Mesenchymal stem cell (in vitro differentiated cells and primary cell): Measurements from ENCODE around the gene ITGAV.

Source experiments
- DNase-seq: peaks from one replicate; pipeline ENCODE4 v3.0.0-alpha.2; 2013
- H2AFZ ChIP-seq: one replicate; pipeline ENCODE4 v1.6.1; 2013; ENCODE audit warnings: low read depth, mild to moderate bottlenecking, control low read depth, inconsistent platforms, low read length, moderate library complexity
- H2AK5ac ChIP-seq: 2 replicates; pipeline ENCODE4 v1.6.1; 2013; ENCODE audit warnings: low read length, moderate library complexity, mild to moderate bottlenecking, inconsistent platforms; ENCODE audit not compliant: severe bottlenecking
- H2BK120ac ChIP-seq: one replicate; pipeline ENCODE4 v1.6.1; 2013; ENCODE audit warnings: low read depth, mild to moderate bottlenecking, inconsistent platforms, low read length, moderate library complexity
- H2BK12ac ChIP-seq, 2 experiments: one replicate each; pipeline ENCODE4 v1.6.1; 2013; ENCODE audit warnings: inconsistent platforms in 2 of 2, low read length in 2 of 2, mild to moderate bottlenecking in 2 of 2, moderate library complexity in 2 of 2, control low read depth in 1 of 2
- H2BK15ac ChIP-seq: one replicate; pipeline ENCODE4 v1.6.1; 2013; ENCODE audit warnings: mild to moderate bottlenecking, low read depth, inconsistent platforms; ENCODE audit not compliant: poor library complexity, severe bottlenecking
- H2BK5ac ChIP-seq: 2 replicates; pipeline ENCODE4 v1.6.1; 2013; ENCODE audit warnings: low read depth, mild to moderate bottlenecking, low read length, control low read depth, inconsistent platforms; ENCODE audit not compliant: poor library complexity, severe bottlenecking
- H3K14ac ChIP-seq, 2 experiments: one replicate each; pipeline ENCODE4 v1.6.1; 2013; ENCODE audit warnings: inconsistent platforms in 2 of 2, low read length in 2 of 2, control low read depth in 1 of 2, mild to moderate bottlenecking in 1 of 2, moderate library complexity in 1 of 2
- H3K18ac ChIP-seq, 2 experiments: one replicate each; pipeline ENCODE4 v1.6.1; 2013; ENCODE audit warnings: inconsistent platforms in 2 of 2, low read length in 2 of 2, control low read depth in 1 of 2, low read depth in 1 of 2, mild to moderate bottlenecking in 1 of 2
- H3K23ac ChIP-seq, 2 experiments: one replicate each; pipeline ENCODE4 v1.6.1; 2013; ENCODE audit warnings: inconsistent platforms in 2 of 2, low read length in 2 of 2, mild to moderate bottlenecking in 2 of 2, moderate library complexity in 2 of 2, control low read depth in 1 of 2
- H3K27ac ChIP-seq: 2 replicates; pipeline ENCODE4 v1.5.1; 2013; ENCODE audit warnings: mild to moderate bottlenecking, moderate library complexity, low read length, control low read depth, inconsistent platforms; ENCODE audit not compliant: poor library complexity, severe bottlenecking
- H3K27me3 ChIP-seq, 2 experiments: 2 replicates each; pipeline versions ENCODE4 v1.6.1 to v1.7.0; 2013; ENCODE audit warnings: low read length in 2 of 2, mild to moderate bottlenecking in 2 of 2, moderate library complexity in 2 of 2, control low read depth in 1 of 2, inconsistent platforms in 1 of 2; ENCODE audit not compliant: control insufficient read depth in 1 of 2, insufficient read depth in 1 of 2
- H3K36me3 ChIP-seq, 2 experiments: 2 replicates each; pipeline versions ENCODE4 v1.6.1 to v1.7.0; 2013; ENCODE audit warnings: low read length in 2 of 2, control low read depth in 1 of 2, inconsistent platforms in 1 of 2, low read depth in 1 of 2, mild to moderate bottlenecking in 1 of 2; ENCODE audit not compliant: insufficient read depth in 2 of 2, control insufficient read depth in 1 of 2
- H3K4ac ChIP-seq, 2 experiments: one replicate each; pipeline ENCODE4 v1.6.1; 2013; ENCODE audit warnings: inconsistent platforms in 2 of 2, low read length in 2 of 2, mild to moderate bottlenecking in 2 of 2, moderate library complexity in 2 of 2, control low read depth in 1 of 2, low read depth in 1 of 2
- H3K4me1 ChIP-seq: 2 replicates; pipeline ENCODE4 v1.6.1; 2013; ENCODE audit warnings: low read depth, low read length, control low read depth; ENCODE audit not compliant: control insufficient read depth, insufficient read depth
- H3K4me2 ChIP-seq: 2 replicates; pipeline ENCODE4 v1.6.1; 2013; ENCODE audit warnings: low read length, mild to moderate bottlenecking, inconsistent platforms; ENCODE audit not compliant: poor library complexity, severe bottlenecking
- H3K4me3 ChIP-seq, 2 experiments: 2 replicates each; pipeline versions ENCODE4 v1.5.1 to v1.7.0; 2013; ENCODE audit warnings: low read length in 2 of 2, mild to moderate bottlenecking in 2 of 2, control low read depth in 1 of 2, low read depth in 1 of 2; ENCODE audit not compliant: insufficient read depth in 1 of 2
- H3K79me1 ChIP-seq: replicated peaks from 2 replicates; pipeline ENCODE4 v1.6.1; 2013; ENCODE audit warnings: mild to moderate bottlenecking, control low read depth, low read length, inconsistent platforms; ENCODE audit not compliant: poor library complexity, severe bottlenecking
- H3K9ac ChIP-seq: 2 replicates; pipeline ENCODE4 v1.7.0; 2013; ENCODE audit warnings: mild to moderate bottlenecking, low read length, moderate library complexity
- H3K9me3 ChIP-seq: 2 replicates; pipeline ENCODE4 v1.7.0; 2013; ENCODE audit warnings: mild to moderate bottlenecking, low read length; ENCODE audit not compliant: control insufficient read depth
- H4K8ac ChIP-seq: one replicate; pipeline ENCODE4 v1.6.1; 2013; ENCODE audit warnings: inconsistent platforms, mild to moderate bottlenecking, low read length, moderate library complexity
- H4K91ac ChIP-seq: one replicate; pipeline ENCODE4 v1.6.1; 2013; ENCODE audit warnings: mild to moderate bottlenecking, low read length, inconsistent platforms
- WGBS: methylation state at CpG from one replicate; pipeline ENCODE4 v1.1.7; 2013; ENCODE audit warnings: mixed read lengths; 5-methylcytosine and 5-hydroxymethylcytosine counted together

The ITGAV gene

GRCh38 chr2:186611526-186611925, 21.7 kb downstream of the ITGAV start:
- Histone ChIP-seq H2AFZ (no peak overlapping the region), H3K4me1 (peaks cover 1% of the 10 kb centered on the region), H3K27ac (no peak overlapping the region), H3K27me3 (no peaks in the 10 kb centered on the region), H2BK120ac (no peak overlapping the region), H3K14ac (no peak overlapping the region), H3K23ac (no peak overlapping the region), H3K4me3 (no peak overlapping the region), H3K4ac (no peak overlapping the region), H4K91ac (no peak overlapping the region), H2BK12ac (no peak overlapping the region), H3K4me2 (no peak overlapping the region), H3K36me3 (peaks cover 2 to 17% of the 10 kb centered on the region in 2 experiments), H3K9me3 (no peaks in the 10 kb centered on the region), H3K79me1 (peaks cover 4% of the 10 kb centered on the region), H2AK5ac (no peak overlapping the region), H3K9ac (no peak overlapping the region), H2BK5ac (no peak overlapping the region), H3K18ac (peak overlapping the region in 1 of 2 experiments; percentile 40), H4K8ac (no peak overlapping the region), H2BK15ac (no peak overlapping the region)
- no peak for DNase-seq
- WGBS: 98% methylated on average over 1 of the region's 2 CpGs

- peaks cover 4% of the 10 kb centered on the region for H3K79me1 ChIP-seq
- H3K36me3 ChIP-seq: peaks cover 0 to 13% of the 10 kb centered on the region in 2 experiments
- no peak overlapping the region for H4K91ac ChIP-seq
- H3K14ac ChIP-seq: no peak overlapping the region
- H2BK5ac ChIP-seq: no peak overlapping the region
- no peak overlapping the region for H2AFZ ChIP-seq
- no peak overlapping the region for H4K8ac ChIP-seq
- H3K4me1 ChIP-seq: peaks cover 1% of the 10 kb centered on the region
- WGBS: 100% methylated on average over 1 of the region's 2 CpGs
- no peaks in the 10 kb centered on the region for H3K27me3 ChIP-seq
- no peak overlapping the region for H3K4me3 ChIP-seq
- no peaks in the 10 kb centered on the region for H3K9me3 ChIP-seq
- no peak overlapping the region for H3K23ac ChIP-seq
- H3K4me2 ChIP-seq: no peak overlapping the region
- no peak overlapping the region for H3K27ac ChIP-seq
- H3K18ac ChIP-seq: no peak overlapping the region
- no peak for DNase-seq
- H2BK12ac ChIP-seq: no peak overlapping the region
- H2AK5ac ChIP-seq: no peak overlapping the region
- no peak overlapping the region for H2BK15ac ChIP-seq
- H3K9ac ChIP-seq: no peak overlapping the region
- H3K4ac ChIP-seq: no peak overlapping the region
- H2BK120ac ChIP-seq: no peak overlapping the region
Observed at GRCh38 chr2:186612026-186612425, 22.2 kb downstream of the ITGAV start.

GRCh38 chr2:186612555-186613440, 22.9 kb downstream of the ITGAV start:
- Histone ChIP-seq H4K8ac (no peak overlapping the region), H3K14ac (no peak overlapping the region), H3K23ac (no peak overlapping the region), H3K27me3 (no peaks in the 10 kb centered on the region), H3K9ac (no peak overlapping the region), H3K4ac (no peak overlapping the region), H4K91ac (no peak overlapping the region), H3K18ac (no peak overlapping the region), H2BK5ac (no peak overlapping the region), H3K4me1 (peaks cover 1% of the 10 kb centered on the region), H2AK5ac (no peak overlapping the region), H3K79me1 (peaks cover 6% of the 10 kb centered on the region), H2BK120ac (no peak overlapping the region), H3K36me3 (peaks cover 0 to 9% of the 10 kb centered on the region in 2 experiments), H2BK12ac (no peak overlapping the region), H3K9me3 (no peaks in the 10 kb centered on the region), H3K4me3 (no peak overlapping the region), H3K4me2 (no peak overlapping the region), H2AFZ (no peak overlapping the region), H2BK15ac (no peak overlapping the region), H3K27ac (no peak overlapping the region)
- no peak for DNase-seq
- no CpG with 5 or more reads among the region's 2 CpGs for WGBS

- H3K4me1 ChIP-seq: peaks cover 1% of the 10 kb centered on the region
- no CpG with 5 or more reads among the region's 2 CpGs for WGBS
- H3K23ac ChIP-seq: no peak overlapping the region
- no peak overlapping the region for H3K9ac ChIP-seq
- peaks cover 7% of the 10 kb centered on the region for H3K79me1 ChIP-seq
- no peak overlapping the region for H2BK120ac ChIP-seq
- no peaks in the 10 kb centered on the region for H3K27me3 ChIP-seq
- no peak overlapping the region for H2BK12ac ChIP-seq
- H2AFZ ChIP-seq: no peak overlapping the region
- no peak overlapping the region for H3K27ac ChIP-seq
- H3K4ac ChIP-seq: no peak overlapping the region
- no peak overlapping the region for H3K4me2 ChIP-seq
- H3K18ac ChIP-seq: no peak overlapping the region
- H2BK5ac ChIP-seq: no peak overlapping the region
- no peak overlapping the region for H4K91ac ChIP-seq
- no peaks in the 10 kb centered on the region for H3K9me3 ChIP-seq
- no peak overlapping the region for H3K14ac ChIP-seq
- H3K4me3 ChIP-seq: no peak overlapping the region
- H3K36me3 ChIP-seq: peaks cover 0 to 5% of the 10 kb centered on the region in 2 experiments
- no peak overlapping the region for H2AK5ac ChIP-seq
- no peak for DNase-seq
- H4K8ac ChIP-seq: no peak overlapping the region
- no peak overlapping the region for H2BK15ac ChIP-seq
Observed at GRCh38 chr2:186614373-186614772, 24.5 kb downstream of the ITGAV start.
